Stimulated activated CD4-positive, alpha-beta T cell treated with anti-CD3 and anti-CD28 coated beads, TNF-alpha, amount 100 ng/mL, for 24 hours (primary cell): ENCODE results near the gene CDRT4.

Experiments
- DNase-seq, 3 experiments: peaks; one replicate each; pipeline ENCODE4 v3.0.0-alpha.2; 2020; ENCODE audit warnings: low read depth in 3 of 3

CDRT4 gene

DNA sequence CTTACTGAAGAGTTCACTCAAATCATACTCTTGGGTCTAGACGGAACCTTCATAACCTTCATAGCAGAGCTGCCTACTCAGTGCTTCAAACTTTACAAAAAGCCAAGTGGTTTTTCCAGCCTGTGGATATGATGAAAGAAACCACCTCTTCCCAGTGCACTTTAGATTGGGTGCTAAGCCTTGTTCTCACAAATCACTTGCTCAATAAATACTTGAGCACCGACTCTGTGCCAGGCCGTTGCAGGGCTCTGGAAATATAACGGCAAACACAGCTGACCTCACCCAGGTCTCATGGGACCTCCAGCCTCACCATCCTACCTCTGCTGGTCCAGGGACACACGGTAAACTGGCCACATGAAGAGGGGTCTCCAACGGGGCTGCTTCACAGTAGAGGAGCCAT is 35.7 kb downstream of the CDRT4 start:
- no peak for DNase-seq

DNA sequence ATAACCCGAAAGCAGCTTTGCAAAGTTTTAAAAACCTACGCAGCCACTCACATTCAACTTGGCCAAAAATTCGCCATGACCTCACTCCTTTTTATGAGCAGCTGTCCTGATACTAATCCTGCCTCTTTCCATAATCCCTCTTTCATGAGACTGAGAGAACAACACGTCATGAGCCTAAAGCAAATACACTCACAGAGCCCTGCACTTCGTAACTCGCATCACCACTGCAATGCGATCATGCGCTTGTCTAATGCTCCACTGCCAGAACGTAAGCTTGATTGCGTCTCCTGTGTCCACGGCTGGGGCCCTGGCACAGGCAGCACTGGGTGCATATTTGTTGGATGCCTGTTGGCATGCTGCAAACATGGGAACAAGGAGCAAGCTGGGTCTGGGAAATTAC is 36.2 kb downstream of the CDRT4 start:
- DNase-seq, result no peak

DNA sequence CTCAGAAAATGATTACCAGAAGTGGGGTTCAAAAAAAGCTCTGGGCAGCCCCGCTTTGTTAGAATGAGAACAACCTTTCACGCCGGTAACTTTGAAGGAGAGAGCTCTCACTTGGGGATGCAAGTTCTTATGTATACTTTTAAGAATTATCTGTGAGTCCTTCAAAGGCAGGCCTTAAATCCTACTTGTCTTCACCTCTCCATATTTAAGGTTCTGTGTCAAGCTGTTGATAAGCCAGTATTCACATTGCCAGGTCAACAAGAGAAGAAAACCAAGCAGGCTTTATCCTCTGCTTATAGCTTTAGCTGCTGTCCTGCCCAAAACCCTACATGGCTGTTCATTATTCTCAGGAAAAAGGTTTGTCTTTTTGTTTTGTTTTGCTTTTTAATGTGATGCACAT is 42.9 kb downstream of the CDRT4 start:
- no peak for DNase-seq

DNA sequence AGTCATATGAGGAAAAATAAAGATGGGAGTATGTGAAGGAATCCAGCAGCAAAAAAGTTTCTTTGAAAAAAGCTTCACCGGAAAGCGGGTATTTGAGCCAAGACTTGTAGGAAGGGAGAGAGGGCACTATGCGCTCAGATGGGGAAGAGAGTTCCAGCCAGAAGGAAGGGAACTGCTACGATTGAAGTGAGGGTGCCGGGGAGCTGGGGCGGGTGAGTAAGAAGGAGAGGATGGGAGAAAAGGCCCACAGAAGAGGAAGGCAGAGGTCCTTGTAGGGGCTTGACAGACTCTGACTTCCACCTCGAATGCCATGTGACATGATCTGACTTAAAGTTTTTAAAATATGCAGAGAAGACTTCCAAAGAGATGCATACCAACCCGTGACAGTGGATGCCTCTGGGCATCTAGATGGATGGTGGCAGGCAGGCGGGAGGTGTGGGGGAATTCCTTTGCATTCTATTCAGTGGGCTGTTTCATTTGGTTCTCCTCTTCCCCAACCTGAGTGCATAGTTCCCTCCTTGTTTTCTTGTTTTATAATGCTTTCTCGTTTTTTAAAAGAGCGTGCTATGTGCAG is 44.9 kb downstream of the CDRT4 start:
- DNase-seq, result no peak

DNA sequence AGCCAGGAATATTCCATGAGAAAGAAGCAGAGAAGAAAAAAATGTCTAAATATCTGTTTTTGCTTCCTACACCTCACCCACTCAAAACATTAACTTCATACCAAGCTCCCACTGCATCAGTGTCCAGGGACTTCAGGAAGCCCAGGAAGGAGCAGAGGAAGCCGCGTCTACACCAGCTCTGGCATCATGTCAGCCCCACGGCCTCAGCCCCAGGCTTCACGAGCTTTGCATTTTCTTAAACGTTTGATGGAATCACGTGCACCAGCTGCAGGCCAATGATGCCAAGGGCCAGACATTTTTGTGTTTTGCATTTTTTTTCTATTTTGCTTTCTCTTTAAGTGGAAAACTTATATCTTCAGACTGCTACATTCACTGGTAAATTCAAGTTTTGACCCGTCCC is 48.6 kb downstream of the CDRT4 start:
- DNase-seq, result no peak

DNA sequence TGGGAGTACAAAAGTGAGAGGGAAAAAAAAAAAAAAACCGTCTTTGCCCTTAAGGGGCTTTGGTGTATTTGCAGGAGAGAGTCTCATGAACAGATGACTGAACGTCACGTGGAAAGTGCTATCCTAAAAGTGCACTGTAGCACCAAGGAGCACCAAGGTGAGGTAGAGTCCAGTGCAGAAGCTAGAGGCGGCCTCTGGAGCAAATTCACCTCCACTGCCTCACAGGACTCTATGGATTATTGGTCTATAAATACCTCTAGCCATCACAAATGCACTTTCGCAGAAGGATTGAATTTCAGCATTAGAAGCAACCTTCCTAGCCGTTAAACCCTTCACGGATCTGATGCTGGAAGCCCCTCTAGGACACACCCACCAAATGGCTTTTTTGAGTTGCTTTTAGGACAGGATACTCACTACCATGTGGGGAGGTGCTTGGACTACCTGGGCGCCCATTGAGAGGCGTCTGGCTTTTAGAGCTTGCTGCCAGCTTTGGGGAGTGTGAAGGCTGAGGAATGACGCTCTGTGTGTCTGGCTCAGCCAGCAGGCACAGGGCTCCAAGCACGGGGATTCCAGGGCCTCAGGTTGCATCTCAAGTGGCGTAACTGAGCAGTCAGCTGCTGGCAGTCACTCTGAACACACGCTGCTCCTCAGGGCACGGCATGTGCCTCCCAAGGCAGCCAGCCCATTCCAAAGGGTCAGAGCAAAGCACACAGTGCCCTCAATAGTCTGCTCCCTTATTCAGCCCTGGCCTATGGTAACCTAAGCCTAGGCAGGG is 52.7 kb downstream of the CDRT4 start:
- no peak for DNase-seq

DNA sequence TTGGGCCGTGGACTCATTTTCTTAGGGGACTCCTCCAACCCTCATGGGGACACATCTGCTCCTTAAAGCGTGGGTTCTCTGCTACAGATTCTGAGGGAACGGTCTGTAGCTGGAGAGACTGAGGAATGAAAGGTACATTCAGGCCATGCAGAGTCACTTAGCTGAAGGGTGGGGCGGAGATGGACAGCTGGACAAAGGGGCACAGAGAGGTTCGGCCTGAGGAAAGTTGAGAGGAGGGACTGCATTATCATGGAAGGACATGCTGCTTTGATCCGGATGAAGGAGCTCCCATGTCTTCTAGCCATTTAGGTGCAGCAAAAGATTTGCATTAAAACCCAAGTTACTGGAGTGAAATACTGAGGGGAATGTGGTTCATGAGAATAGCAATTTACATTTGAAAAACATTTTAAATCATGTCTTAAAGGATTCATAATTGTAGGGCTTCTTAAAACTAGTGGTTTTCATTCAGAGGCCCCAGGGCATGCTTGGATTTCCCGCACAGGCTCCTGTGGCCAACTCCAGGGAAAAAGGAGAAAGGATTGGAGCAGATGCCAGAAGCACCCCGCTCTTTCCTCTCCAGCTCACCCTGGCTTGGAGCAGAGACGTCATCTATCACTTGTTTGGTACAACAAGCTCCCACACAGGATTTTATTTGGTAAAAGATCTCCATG is 54.2 kb downstream of the CDRT4 start:
- no peak for DNase-seq

DNA sequence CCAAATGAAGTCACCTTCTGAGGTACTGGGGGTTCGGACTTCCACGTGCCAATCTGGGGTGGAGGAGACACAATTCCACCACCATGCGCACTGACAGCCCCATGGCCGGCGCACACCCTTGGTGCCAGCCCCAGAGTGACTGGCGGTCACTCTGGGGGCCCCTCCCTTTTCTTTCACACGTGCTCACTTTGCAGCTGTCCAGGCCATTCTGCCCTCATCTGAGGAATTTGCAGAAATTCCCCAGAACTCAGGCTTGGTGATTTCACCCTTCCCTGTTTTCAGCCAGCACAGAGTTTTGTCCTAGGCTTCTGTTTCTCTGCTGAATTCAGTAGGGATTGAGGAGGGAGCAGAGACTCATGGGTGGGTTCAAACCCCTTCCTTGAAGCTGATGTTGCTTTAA is 54.8 kb downstream of the CDRT4 start:
- DNase-seq, result no peak

DNA sequence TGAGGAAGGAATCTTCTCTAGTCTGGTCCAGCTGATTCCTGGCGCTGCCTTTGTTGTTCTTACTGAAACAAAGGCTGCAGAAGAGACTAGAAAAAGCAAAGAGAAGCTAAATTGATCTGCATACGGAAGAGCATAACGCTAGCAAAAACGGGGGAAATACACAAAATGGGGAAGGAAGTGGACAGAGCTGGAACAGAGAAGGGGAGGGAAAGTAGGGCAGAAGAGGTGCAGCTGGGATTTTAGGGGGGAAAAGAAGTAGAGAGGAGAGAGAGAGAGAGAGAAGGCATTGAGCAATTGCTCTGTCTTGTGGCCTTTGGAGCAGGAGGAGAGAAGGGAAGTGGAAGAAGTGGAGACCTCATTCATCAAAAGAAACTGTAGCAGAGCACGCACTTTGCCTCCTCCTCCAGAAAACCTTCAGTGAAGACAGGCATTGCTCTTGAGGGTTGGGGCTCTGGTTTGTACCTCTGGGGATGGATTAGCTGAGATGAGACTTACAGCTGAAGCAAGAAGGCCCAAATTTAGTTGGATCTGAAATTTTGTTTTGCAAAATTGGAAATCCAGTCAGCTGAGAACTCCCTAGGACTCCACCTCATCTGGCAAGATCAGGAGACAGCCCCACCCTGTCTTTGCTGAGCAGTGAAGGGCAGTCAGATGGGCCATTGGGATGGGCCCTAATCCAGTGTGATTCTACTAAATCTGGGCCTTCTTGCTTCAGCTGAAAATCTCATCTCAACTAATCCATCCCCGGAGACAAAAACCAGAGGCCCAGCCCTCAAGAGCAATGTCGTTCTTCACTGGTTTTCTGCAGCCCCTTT is 55.8 kb downstream of the CDRT4 start:
- DNase-seq, result no peak

DNA sequence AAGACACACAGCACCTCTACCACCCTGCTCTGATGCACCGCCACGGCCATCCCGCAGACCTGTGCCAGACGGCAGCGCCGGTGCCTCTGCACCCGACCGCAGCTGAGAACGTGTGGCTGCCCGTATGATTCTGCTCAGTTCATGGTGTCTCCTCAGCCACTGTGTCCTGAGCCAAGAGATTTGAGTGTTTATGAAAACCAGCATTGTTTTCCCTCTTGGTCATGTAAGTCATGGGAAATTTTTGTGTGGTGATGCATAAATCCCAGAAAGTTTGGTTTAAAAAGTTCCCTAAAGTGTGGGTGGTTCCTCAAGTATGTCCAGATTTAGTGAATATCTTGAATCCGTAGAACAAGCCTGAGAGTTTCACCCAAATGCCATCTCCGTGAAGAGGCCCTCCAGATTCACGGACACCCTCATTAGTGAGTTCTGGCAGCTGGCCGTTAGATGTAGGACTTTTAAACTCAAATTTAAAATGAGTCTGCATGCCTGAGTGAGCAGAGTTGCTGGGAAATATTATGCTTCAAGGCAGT is 57.6 kb downstream of the CDRT4 start:
- DNase-seq, result no peak

DNA sequence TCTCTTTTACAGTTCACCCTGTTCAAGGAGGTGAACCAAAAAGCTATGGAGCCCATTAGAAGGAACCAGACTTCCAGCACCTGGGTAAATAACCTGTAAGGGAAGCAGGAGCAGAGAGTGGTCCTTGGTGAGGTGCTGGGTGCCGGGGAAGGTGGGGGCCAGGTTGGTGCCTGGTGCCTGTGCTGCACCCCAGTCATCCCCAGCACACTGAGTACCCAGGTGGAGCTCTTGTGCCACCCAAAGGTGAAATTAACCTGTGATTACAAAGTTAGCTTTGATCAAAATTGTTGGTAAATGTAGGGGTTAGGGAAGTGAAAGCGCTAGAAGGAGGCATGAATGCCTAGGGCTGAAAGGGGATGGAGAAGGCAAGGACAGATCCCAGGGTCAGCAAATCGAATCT is 58.6 kb downstream of the CDRT4 start:
- no peak for DNase-seq

DNA sequence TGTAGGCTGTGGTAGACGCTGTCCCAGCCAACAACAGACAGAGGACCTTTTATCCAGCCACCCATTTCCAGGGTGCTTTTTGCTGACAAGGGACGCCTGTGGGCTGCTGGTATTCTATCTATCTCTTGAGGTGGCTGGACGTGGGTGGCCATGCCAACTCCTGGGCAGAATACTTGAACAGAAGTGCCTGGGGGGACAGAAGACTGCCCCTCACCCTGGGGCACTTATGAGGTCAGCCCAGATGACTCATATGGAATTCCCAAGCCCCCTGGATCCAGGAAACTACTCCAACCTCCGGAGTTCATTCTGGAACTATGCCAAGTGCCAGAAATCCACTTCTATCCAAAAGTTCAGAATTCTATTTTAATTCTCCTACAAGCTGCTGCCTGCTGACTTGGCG is 61.3 kb downstream of the CDRT4 start:
- DNase-seq, result no peak

DNA sequence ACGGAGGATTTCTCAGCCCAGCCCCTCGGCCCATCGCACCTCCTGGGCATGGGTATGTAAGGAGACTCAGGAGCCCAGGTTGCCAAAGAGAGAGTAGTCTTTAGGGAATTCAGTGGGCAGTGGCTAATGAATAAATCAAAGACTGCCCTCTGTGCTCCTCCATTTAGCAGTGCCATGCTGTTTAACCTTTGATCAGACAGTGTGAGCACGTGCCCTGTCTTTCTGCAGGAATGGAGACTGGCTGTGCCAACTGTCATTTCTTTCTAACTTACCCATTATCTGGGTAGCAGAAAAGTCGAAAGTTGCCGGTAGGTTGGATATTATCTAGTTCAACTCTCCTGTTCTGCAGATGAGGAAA is 62.4 kb downstream of the CDRT4 start:
- no peak for DNase-seq

DNA sequence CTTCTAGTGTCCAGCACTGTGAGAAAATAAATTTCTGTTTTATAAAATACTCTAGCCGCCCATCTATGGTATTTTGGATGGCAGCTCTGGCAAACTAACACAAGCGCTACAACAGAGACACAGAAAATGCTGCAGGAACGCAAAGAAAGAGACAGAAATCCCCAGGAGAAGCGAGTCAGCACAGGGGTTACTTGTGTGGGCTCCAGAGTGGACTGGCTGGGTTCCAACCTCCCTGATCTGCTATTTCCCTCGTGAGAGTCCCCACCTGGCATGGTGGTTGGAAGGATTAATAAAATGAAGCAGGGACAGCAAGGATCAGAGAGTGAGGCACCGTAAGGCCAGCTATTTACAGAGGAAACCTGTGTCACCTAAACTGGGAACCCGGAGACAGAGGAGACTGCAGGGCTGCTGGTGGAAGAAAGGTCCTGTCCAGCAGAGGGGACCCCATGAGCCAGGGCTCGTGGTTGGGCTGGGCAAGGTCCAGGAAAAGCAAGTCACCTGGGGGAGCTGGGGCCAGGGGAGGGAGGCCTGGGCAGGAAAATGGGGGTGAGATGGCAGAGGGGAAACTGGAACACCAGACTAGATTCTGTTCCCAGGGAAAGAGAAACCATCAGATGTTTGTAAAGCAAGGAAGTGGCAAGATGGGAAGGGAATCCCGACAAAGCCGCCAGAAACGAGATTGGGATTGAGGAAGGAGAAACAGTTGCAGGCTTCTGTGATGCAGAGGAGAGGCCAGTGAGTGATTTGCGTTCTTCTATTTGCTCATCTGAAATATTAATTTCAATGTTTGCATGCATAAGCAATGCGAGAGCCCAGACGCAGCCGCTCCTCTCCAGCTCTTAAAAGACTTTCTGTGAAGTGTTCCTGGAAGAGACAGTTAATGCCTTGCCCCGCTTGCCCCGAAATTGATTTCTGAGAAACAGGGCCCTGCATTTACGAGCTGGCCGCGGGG is 63.0 kb downstream of the CDRT4 start:
- DNase-seq, result no peak

DNA sequence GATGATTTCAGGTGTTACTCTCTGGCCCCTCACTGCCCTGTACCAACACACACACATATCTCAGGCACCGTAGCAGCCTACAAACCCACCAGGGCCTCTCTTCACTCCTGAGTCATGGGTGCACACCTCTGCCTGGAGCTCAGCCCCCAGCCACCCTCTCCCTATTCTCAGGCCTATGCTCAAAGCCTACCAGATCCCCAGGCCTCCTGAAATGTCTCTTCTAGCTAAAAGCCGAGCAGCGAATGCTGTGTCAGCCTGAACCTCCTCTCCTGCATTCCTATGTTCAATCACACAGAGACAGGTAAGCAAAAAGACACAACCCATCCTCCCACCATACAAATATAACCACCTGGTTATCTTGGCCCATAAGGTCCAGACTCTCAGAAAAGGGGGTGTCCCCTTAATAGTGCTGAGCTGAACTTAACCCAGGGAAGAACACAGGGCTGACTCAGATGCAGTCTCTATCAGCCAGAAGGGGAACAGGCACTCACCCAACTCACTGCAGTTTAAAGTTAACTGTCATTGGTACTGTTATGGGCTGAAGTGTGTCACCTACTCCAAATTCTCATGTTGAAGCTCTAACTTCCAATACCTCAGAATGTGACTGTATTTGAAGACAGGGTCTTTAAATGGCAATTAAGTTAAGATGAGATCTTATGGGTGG is 64.0 kb downstream of the CDRT4 start:
- no peak for DNase-seq

DNA sequence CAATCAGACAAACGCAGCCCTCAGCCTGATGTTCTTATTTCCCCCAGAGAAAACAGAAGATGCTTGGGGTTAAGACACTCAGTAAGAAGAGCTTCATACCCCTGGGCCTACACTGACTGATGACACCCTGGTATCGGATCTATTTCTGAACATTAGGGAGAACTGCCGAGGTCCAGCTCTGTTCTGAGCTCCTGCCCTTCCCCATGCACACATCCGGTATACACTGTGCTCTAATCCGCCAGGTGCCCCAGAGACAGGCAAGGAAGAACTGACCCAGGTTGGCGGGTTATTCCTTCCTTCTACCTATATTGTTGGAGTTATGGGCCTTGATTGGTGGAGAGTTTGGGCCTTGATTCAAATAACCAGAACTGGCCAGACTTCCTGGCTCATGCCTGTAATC is 68.0 kb downstream of the CDRT4 start:
- no peak for DNase-seq

DNA sequence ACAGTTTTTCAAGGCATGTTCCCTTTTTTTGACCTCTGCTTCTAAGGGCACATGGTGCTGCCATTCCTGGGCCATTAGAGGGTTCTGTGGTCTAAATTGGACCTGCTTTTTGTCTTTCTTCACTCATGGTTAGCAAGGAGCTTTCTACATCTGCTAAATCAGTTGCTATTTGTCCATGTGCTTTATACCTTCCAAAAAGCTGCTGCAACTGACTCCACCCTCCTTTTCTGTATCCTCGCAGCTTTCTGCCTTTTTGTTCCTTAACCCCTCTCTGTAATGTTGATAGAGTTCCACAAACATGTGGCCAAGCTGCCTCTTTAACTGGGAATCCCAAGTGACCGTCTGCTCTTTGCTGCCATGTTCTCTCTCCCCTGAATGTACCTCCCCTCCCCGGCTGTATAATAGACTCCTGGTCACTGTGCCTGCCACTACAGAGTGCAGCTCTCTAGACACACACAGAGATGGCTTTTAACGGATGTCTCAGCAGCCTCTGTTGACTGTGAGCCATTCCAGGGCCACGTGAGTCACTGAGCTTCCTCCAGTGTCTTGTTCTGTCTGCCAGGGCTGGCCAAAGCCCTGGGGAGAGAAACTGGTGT is 68.6 kb downstream of the CDRT4 start:
- no peak for DNase-seq

DNA sequence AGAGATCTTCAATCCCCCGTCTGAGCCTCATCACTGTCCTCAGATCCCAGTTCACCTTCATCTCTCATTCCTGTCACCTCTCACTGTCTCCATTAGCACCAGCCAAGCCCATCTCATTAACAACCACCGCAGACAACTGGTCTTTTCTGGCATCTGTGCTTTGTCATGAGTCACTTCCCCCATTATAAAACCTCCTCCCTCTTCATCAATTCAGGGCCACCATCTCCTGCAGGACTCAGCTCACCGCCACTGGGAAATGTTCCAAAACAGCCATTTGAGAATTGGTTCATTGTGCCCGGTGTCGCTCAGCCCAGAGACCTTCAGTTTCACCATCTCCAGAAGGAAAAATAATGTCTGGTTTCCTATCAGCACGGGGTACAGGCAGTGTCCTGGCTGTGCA is 69.1 kb downstream of the CDRT4 start:
- DNase-seq, result no peak

DNA sequence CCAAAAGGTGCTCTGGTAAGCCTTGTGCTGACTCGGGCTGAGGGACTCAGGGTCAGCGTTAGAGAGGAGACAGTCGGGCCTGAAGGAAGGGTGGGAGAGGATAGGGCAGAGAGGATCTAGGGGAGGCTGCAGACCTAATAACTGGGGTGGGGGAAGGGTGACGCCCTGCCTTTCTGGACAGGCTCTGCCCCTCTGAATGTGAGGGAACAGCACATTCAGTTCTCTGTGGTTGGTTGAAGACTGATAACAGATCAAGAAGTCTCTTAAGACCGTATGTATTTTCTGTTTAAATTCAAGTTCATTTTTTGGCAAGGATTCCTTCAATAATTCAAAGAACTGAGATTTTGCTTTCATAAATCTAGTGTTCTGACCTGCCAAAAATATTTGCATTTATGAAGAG is 69.8 kb downstream of the CDRT4 start:
- no peak for DNase-seq

DNA sequence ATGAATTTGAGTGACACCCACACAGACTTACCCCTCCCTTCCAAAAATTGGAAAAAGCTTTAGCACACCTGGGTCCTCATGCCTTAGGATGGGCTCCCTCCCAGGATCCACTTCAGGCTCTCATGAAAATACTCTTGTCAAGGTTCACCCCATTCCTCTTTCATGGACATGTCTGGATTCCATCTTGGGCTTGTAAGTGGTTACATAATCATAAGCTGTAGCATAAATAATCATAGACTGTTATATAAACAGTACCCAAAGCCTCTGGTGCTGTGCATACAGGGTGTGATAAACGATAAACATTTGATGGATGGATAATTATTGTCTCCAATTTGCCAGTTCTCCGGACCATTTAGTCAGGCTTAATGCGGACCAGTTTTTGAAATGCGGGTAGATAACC is 72.3 kb downstream of the CDRT4 start:
- no peak for DNase-seq
